Subcutaneous abdominal adipose tissue (tissue), 5 donors: ENCODE data around the gene ABCC3.

ENCODE experiments used
- H3K27ac ChIP-seq: one replicate; pipeline ENCODE4 v1.7.0; 2013; ENCODE audit warnings: low read depth, mild to moderate bottlenecking, inconsistent platforms, low read length, moderate library complexity
- H3K27me3 ChIP-seq, 5 donors: one replicate each; pipeline ENCODE4 v1.7.0; 2013; ENCODE audit warnings: low read length in 5 of 5, inconsistent platforms in 1 of 5; ENCODE audit not compliant: control insufficient read depth in 5 of 5, insufficient read depth in 4 of 5
- H3K36me3 ChIP-seq, 5 donors: one replicate each; pipeline ENCODE4 v1.7.0; 2013; ENCODE audit warnings: low read length in 5 of 5; ENCODE audit not compliant: control insufficient read depth in 5 of 5, insufficient read depth in 5 of 5
- H3K4me1 ChIP-seq, 5 donors: one replicate each; pipeline ENCODE4 v1.7.0; 2013; ENCODE audit warnings: low read length in 5 of 5, mild to moderate bottlenecking in 3 of 5, moderate library complexity in 1 of 5; ENCODE audit not compliant: control insufficient read depth in 5 of 5, insufficient read depth in 5 of 5
- H3K4me3 ChIP-seq, 5 donors: one replicate each; pipeline ENCODE4 v1.7.0; 2013; ENCODE audit warnings: low read length in 5 of 5, low read depth in 1 of 5
- H3K9ac ChIP-seq, 5 donors: one replicate each; pipeline ENCODE4 v1.7.0; 2013; ENCODE audit warnings: low read length in 5 of 5, mild to moderate bottlenecking in 4 of 5, moderate library complexity in 3 of 5
- H3K9me3 ChIP-seq, 5 donors: one replicate each; pipeline ENCODE4 v1.7.0; 2013; ENCODE audit warnings: low read length in 5 of 5; ENCODE audit not compliant: control insufficient read depth in 5 of 5
- donor health status: healthy.
- donor health status: healthy.
- donor health status: healthy.
- donor health status: healthy.
- donor health status: healthy.

Gene ABCC3

GRCh38 chr17:50642071-50642721 lies 7.5 kb downstream of the ABCC3 start:
- Histone ChIP-seq H3K4me3 (no peak overlapping the region), H3K36me3 (no peaks in the 10 kb centered on the region), H3K27ac (no peak overlapping the region), H3K9me3 (no peaks in the 10 kb centered on the region), H3K27me3 (no peaks in the 10 kb centered on the region), H3K4me1 (peaks cover 6 to 34% (median 33%) of the 10 kb centered on the region in 5 donors), H3K9ac (no peak overlapping the region)

GRCh38 chr17:50642722-50643656 lies 8.3 kb downstream of the ABCC3 start:
- Histone ChIP-seq H3K27me3 (no peaks in the 10 kb centered on the region), H3K9ac (no peak overlapping the region), H3K27ac (no peak overlapping the region)

GRCh38 chr17:50645748-50646682 lies 11.3 kb downstream of the ABCC3 start:
- Histone ChIP-seq H3K27me3 (no peaks in the 10 kb centered on the region), H3K4me1 (peaks cover 0 to 5% (median 5%) of the 10 kb centered on the region in 5 donors), H3K27ac (no peak overlapping the region), H3K9me3 (no peaks in the 10 kb centered on the region), H3K9ac (no peak overlapping the region), H3K4me3 (no peak overlapping the region), H3K36me3 (no peaks in the 10 kb centered on the region)

More at GRCh38 chr17:50642722-50643656, 8.3 kb downstream of the ABCC3 start:
- no peaks in the 10 kb centered on the region for H3K9me3 ChIP-seq
- no peak overlapping the region for H3K4me3 ChIP-seq
- peaks cover 6 to 34% (median 33%) of the 10 kb centered on the region in 5 donors for H3K4me1 ChIP-seq
- no peaks in the 10 kb centered on the region for H3K36me3 ChIP-seq

GRCh38 chr17:50647187-50647586 lies 12.5 kb downstream of the ABCC3 start:
- no peaks in the 10 kb centered on the region for H3K27me3 ChIP-seq
- H3K27ac ChIP-seq = no peak overlapping the region
- H3K36me3 ChIP-seq = no peaks in the 10 kb centered on the region
- no peak overlapping the region for H3K9ac ChIP-seq
- H3K4me3 ChIP-seq = no peak overlapping the region
- H3K4me1 ChIP-seq = no peaks in the 10 kb centered on the region
- H3K9me3 ChIP-seq = no peaks in the 10 kb centered on the region

- H3K9me3 ChIP-seq = peaks cover 0 to 2% (median 0%) of the 10 kb centered on the region in 5 donors
- no peak overlapping the region for H3K4me3 ChIP-seq
- H3K9ac ChIP-seq = no peak overlapping the region
- H3K36me3 ChIP-seq = no peaks in the 10 kb centered on the region
- H3K27ac ChIP-seq = no peak overlapping the region
- no peaks in the 10 kb centered on the region for H3K27me3 ChIP-seq
- H3K4me1 ChIP-seq = no peaks in the 10 kb centered on the region
Observed at GRCh38 chr17:50649042-50649908, 14.6 kb downstream of the ABCC3 start.

- Histone ChIP-seq H3K4me1 (no peaks in the 10 kb centered on the region), H3K9ac (no peak overlapping the region), H3K36me3 (no peaks in the 10 kb centered on the region), H3K27ac (no peak overlapping the region), H3K4me3 (no peak overlapping the region), H3K9me3 (peaks cover 0 to 2% (median 0%) of the 10 kb centered on the region in 5 donors), H3K27me3 (no peaks in the 10 kb centered on the region)
Observed at GRCh38 chr17:50651661-50652060, 17.0 kb downstream of the ABCC3 start.

- Histone ChIP-seq H3K36me3 (no peaks in the 10 kb centered on the region), H3K27me3 (peaks cover 0 to 2% (median 0%) of the 10 kb centered on the region in 5 donors), H3K27ac (no peak overlapping the region)
Observed at GRCh38 chr17:50653738-50654137, 19.1 kb downstream of the ABCC3 start.

GRCh38 chr17:50656509-50656908 lies 21.8 kb downstream of the ABCC3 start:
- Histone ChIP-seq H3K9me3 (peaks cover 0 to 2% (median 0%) of the 10 kb centered on the region in 5 donors), H3K36me3 (no peaks in the 10 kb centered on the region), H3K4me1 (peaks cover 3 to 18% (median 18%) of the 10 kb centered on the region in 5 donors), H3K9ac (no peak overlapping the region), H3K27me3 (peaks cover 0 to 2% (median 0%) of the 10 kb centered on the region in 5 donors), H3K27ac (no peak overlapping the region), H3K4me3 (no peak overlapping the region)

More at GRCh38 chr17:50653738-50654137, 19.1 kb downstream of the ABCC3 start:
- no peak overlapping the region for H3K9ac ChIP-seq
- H3K4me1 ChIP-seq = no peaks in the 10 kb centered on the region
- peaks cover 0 to 2% (median 0%) of the 10 kb centered on the region in 5 donors for H3K9me3 ChIP-seq
- no peak overlapping the region for H3K4me3 ChIP-seq

GRCh38 chr17:50657054-50657453 lies 22.4 kb downstream of the ABCC3 start:
- Histone ChIP-seq H3K9ac (no peak overlapping the region), H3K4me1 (peaks cover 4 to 24% (median 24%) of the 10 kb centered on the region in 5 donors), H3K27ac (no peak overlapping the region), H3K36me3 (no peaks in the 10 kb centered on the region), H3K4me3 (no peak overlapping the region), H3K9me3 (peaks cover 0 to 2% (median 0%) of the 10 kb centered on the region in 5 donors), H3K27me3 (peaks cover 0 to 2% (median 0%) of the 10 kb centered on the region in 5 donors)
